Memory B cell (primary cell): ENCODE data around the gene PROS1.
A peak's percentile ranks its signal among the peaks of the same experiment; 100 is the strongest.

ENCODE experiments used
- ATAC-seq: fragments of 150-1000 bp; cut with Tn5 transposase; 2 replicates; pipeline ENCODE4 v1.10.0; 2021; ENCODE audit warnings: low read depth, mild to moderate bottlenecking, moderate library complexity
- DNase-seq, 2 donors: peaks; one replicate each; pipeline ENCODE4 v3.0.0; 2022; ENCODE audit warnings: low spot score in 2 of 2
- H3K27ac Mint-ChIP-seq: one replicate; pipeline ENCODE4 v1.8.0; 2022; ENCODE audit warnings: mild to moderate bottlenecking, moderate library complexity, mixed read lengths
- H3K27me3 Mint-ChIP-seq: one replicate; pipeline ENCODE4 v1.8.0; 2022; ENCODE audit warnings: mixed read lengths
- H3K36me3 Mint-ChIP-seq: one replicate; pipeline ENCODE4 v1.8.0; 2022; ENCODE audit warnings: mild to moderate bottlenecking, mixed read lengths
- H3K4me1 Mint-ChIP-seq: one replicate; pipeline ENCODE4 v1.8.0; 2022; ENCODE audit warnings: mixed read lengths
- H3K4me3 Mint-ChIP-seq: one replicate; pipeline ENCODE4 v1.8.0; 2022; ENCODE audit warnings: mild to moderate bottlenecking, moderate library complexity, mixed read lengths
- H3K9me3 Mint-ChIP-seq: one replicate; pipeline ENCODE4 v1.8.0; 2022; ENCODE audit warnings: mixed read lengths

The PROS1 gene

GRCh38 chr3:93973131-93974126, at the start of gene PROS1:
TSS of gene PROS1 (minus strand) at chr3:93973896. CDS start at chr3:93973749, 147 bp downstream.
- no peaks in the 10 kb centered on the region for H3K9me3 Mint-ChIP-seq
- peak within 1 kb of the TSS; percentile 83 for H3K4me3 Mint-ChIP-seq
- H3K27me3 Mint-ChIP-seq, result peaks cover 7% of the 10 kb centered on the region
- H3K36me3 Mint-ChIP-seq, result no peaks in the 10 kb centered on the region
- H3K4me1 Mint-ChIP-seq, result peaks cover 11% of the 10 kb centered on the region
- peak; percentile 93 for ATAC-seq
- peak; percentile 20 to 31 for DNase-seq
- H3K27ac Mint-ChIP-seq, result no peak within 1 kb of the TSS

- H3K36me3 Mint-ChIP-seq, result peaks cover 2% of the 10 kb centered on the region
- DNase-seq (no peak), ATAC-seq (no peak)
- H3K27ac Mint-ChIP-seq, result no peak overlapping the region
- H3K4me3 Mint-ChIP-seq, result no peak overlapping the region
- no peaks in the 10 kb centered on the region for H3K4me1 Mint-ChIP-seq
- H3K27me3 Mint-ChIP-seq, result no peaks in the 10 kb centered on the region
- H3K9me3 Mint-ChIP-seq, result no peaks in the 10 kb centered on the region
Measured at GRCh38 chr3:94020293-94020692, 46.6 kb upstream of the PROS1 start.

- DNase-seq (no peak), ATAC-seq (no peak)
- Mint-ChIP-seq H3K27me3 (no peaks in the 10 kb centered on the region), H3K27ac (no peak overlapping the region), H3K4me1 (peaks cover 5% of the 10 kb centered on the region), H3K9me3 (no peaks in the 10 kb centered on the region), H3K4me3 (no peak overlapping the region), H3K36me3 (peaks cover 2% of the 10 kb centered on the region)
Measured at GRCh38 chr3:94019659-94020058, 46.0 kb upstream of the PROS1 start.

GRCh38 chr3:94015025-94015424, 41.3 kb upstream of the PROS1 start:
- H3K27me3 Mint-ChIP-seq, result no peaks in the 10 kb centered on the region
- H3K4me3 Mint-ChIP-seq, result no peak overlapping the region
- ATAC-seq (no peak), DNase-seq (no peak)
- H3K36me3 Mint-ChIP-seq, result peaks cover 7% of the 10 kb centered on the region
- H3K4me1 Mint-ChIP-seq, result peaks cover 10% of the 10 kb centered on the region
- no peaks in the 10 kb centered on the region for H3K9me3 Mint-ChIP-seq
- peak overlapping the region; percentile 20 for H3K27ac Mint-ChIP-seq

- H3K9me3 Mint-ChIP-seq, result no peaks in the 10 kb centered on the region
- no peaks in the 10 kb centered on the region for H3K27me3 Mint-ChIP-seq
- no peak overlapping the region for H3K27ac Mint-ChIP-seq
- peaks cover 7% of the 10 kb centered on the region for H3K36me3 Mint-ChIP-seq
- no peak overlapping the region for H3K4me3 Mint-ChIP-seq
- ATAC-seq, result no peak
- H3K4me1 Mint-ChIP-seq, result peaks cover 10% of the 10 kb centered on the region
- no peak for DNase-seq
Measured at GRCh38 chr3:94012185-94012584, 38.5 kb upstream of the PROS1 start.

GRCh38 chr3:94011233-94011711, 37.6 kb upstream of the PROS1 start:
- Mint-ChIP-seq H3K36me3 (peaks cover 8% of the 10 kb centered on the region), H3K9me3 (no peaks in the 10 kb centered on the region), H3K4me1 (peaks cover 10% of the 10 kb centered on the region), H3K4me3 (no peak overlapping the region), H3K27ac (peak overlapping the region; percentile 4), H3K27me3 (no peaks in the 10 kb centered on the region)
- DNase-seq, result no peak
- no peak for ATAC-seq

GRCh38 chr3:94009608-94010007, 35.9 kb upstream of the PROS1 start:
- ATAC-seq, result no peak
- H3K4me1 Mint-ChIP-seq, result peaks cover 5% of the 10 kb centered on the region
- H3K27me3 Mint-ChIP-seq, result no peaks in the 10 kb centered on the region
- DNase-seq, result no peak
- no peak overlapping the region for H3K4me3 Mint-ChIP-seq
- no peak overlapping the region for H3K27ac Mint-ChIP-seq
- H3K9me3 Mint-ChIP-seq, result no peaks in the 10 kb centered on the region
- peaks cover 9% of the 10 kb centered on the region for H3K36me3 Mint-ChIP-seq

- Mint-ChIP-seq H3K36me3 (peaks cover 11% of the 10 kb centered on the region), H3K4me1 (peaks cover 4% of the 10 kb centered on the region), H3K4me3 (no peak overlapping the region), H3K27me3 (no peaks in the 10 kb centered on the region), H3K27ac (no peak overlapping the region), H3K9me3 (no peaks in the 10 kb centered on the region)
- DNase-seq (no peak), ATAC-seq (no peak)
Measured at GRCh38 chr3:94008253-94008652, 34.6 kb upstream of the PROS1 start.

- DNase-seq (peak in 1 of 2 donors; percentile 26), ATAC-seq (peak; percentile 79)
- no peak overlapping the region for H3K27ac Mint-ChIP-seq
- no peaks in the 10 kb centered on the region for H3K9me3 Mint-ChIP-seq
- peak overlapping the region; percentile 69 for H3K4me3 Mint-ChIP-seq
- H3K4me1 Mint-ChIP-seq, result no peaks in the 10 kb centered on the region
- no peaks in the 10 kb centered on the region for H3K27me3 Mint-ChIP-seq
- peaks cover 6% of the 10 kb centered on the region for H3K36me3 Mint-ChIP-seq
Measured at GRCh38 chr3:94004301-94004910, 30.7 kb upstream of the PROS1 start.

GRCh38 chr3:94001827-94002495, 28.3 kb upstream of the PROS1 start:
- Mint-ChIP-seq H3K27ac (no peak overlapping the region), H3K4me1 (no peaks in the 10 kb centered on the region), H3K9me3 (no peaks in the 10 kb centered on the region), H3K27me3 (no peaks in the 10 kb centered on the region), H3K36me3 (peaks cover 8% of the 10 kb centered on the region), H3K4me3 (no peak overlapping the region)
- DNase-seq, result no peak
- no peak for ATAC-seq

GRCh38 chr3:94001191-94001590, 27.5 kb upstream of the PROS1 start:
- ATAC-seq, result no peak
- H3K36me3 Mint-ChIP-seq, result peaks cover 8% of the 10 kb centered on the region
- no peaks in the 10 kb centered on the region for H3K9me3 Mint-ChIP-seq
- DNase-seq, result no peak
- H3K4me1 Mint-ChIP-seq, result no peaks in the 10 kb centered on the region
- H3K4me3 Mint-ChIP-seq, result no peak overlapping the region
- no peaks in the 10 kb centered on the region for H3K27me3 Mint-ChIP-seq
- H3K27ac Mint-ChIP-seq, result no peak overlapping the region

- H3K9me3 Mint-ChIP-seq, result no peaks in the 10 kb centered on the region
- peaks cover 7% of the 10 kb centered on the region for H3K36me3 Mint-ChIP-seq
- H3K27ac Mint-ChIP-seq, result no peak overlapping the region
Measured at GRCh38 chr3:93994056-93994455, 20.4 kb upstream of the PROS1 start.

GRCh38 chr3:93992207-93992606, 18.5 kb upstream of the PROS1 start:
- DNase-seq (no peak), ATAC-seq (no peak)
- H3K4me1 Mint-ChIP-seq, result no peaks in the 10 kb centered on the region
- H3K27me3 Mint-ChIP-seq, result no peaks in the 10 kb centered on the region
- H3K36me3 Mint-ChIP-seq, result peaks cover 2% of the 10 kb centered on the region
- H3K27ac Mint-ChIP-seq, result no peak overlapping the region
- no peak overlapping the region for H3K4me3 Mint-ChIP-seq
- no peaks in the 10 kb centered on the region for H3K9me3 Mint-ChIP-seq

More at GRCh38 chr3:93994056-93994455, 20.4 kb upstream of the PROS1 start:
- ATAC-seq (no peak), DNase-seq (no peak)
- Mint-ChIP-seq H3K27me3 (no peaks in the 10 kb centered on the region), H3K4me1 (no peaks in the 10 kb centered on the region), H3K4me3 (no peak overlapping the region)

GRCh38 chr3:93991631-93992030, 17.9 kb upstream of the PROS1 start:
- Mint-ChIP-seq H3K4me3 (no peak overlapping the region), H3K27me3 (no peaks in the 10 kb centered on the region), H3K9me3 (no peaks in the 10 kb centered on the region), H3K36me3 (no peaks in the 10 kb centered on the region), H3K27ac (no peak overlapping the region), H3K4me1 (no peaks in the 10 kb centered on the region)
- DNase-seq, result no peak
- ATAC-seq, result no peak
